HepG2 (cell line): ENCODE measurements around the gene STK38L. TPM values are rescaled to one million over a fixed set of nuclear protein-coding genes. Genes with fewer than 3 reads are reported as not detected.
A peak's percentile ranks its signal among the peaks of the same experiment; 100 is the strongest.

Experiments used
- CEBPB ChIP-seq: IDR thresholded peaks from 2 replicates; pipeline ENCODE4 v1.6.1; 2011; ENCODE audit warnings: low read depth, low read length, improper control_type of control experiment, borderline replicate concordance
- CREM ChIP-seq, 2 experiments: sonication (generic) in 1 of 2; formaldehyde crosslinking in 1 of 2; IDR thresholded peaks; 2 replicates each; pipeline versions ENCODE4 v1.4.0 to v1.6.1; 2016 to 2020; ENCODE audit warnings: antibody characterized with exemption in 1 of 2, mild to moderate bottlenecking in 1 of 2, missing genetic modification reagents in 1 of 2
- IKZF4 ChIP-seq: sonication (generic); formaldehyde crosslinking; IDR thresholded peaks from 2 replicates; pipeline ENCODE4 v1.5.1; 2020; ENCODE audit warnings: borderline replicate concordance, mild to moderate bottlenecking, low read depth, missing genetic modification reagents; ENCODE audit errors: not compliant biosample characterization
- RFX5 ChIP-seq: IDR thresholded peaks from 2 replicates; pipeline ENCODE4 v1.6.1; 2011; ENCODE audit warnings: low read depth, low read length, improper control_type of control experiment
- ZC3H13 ChIP-seq: sonication (generic); formaldehyde crosslinking; IDR thresholded peaks from 2 replicates; pipeline ENCODE4 v1.8.1; 2023; ENCODE audit warnings: mild to moderate bottlenecking, missing genetic modification reagents, moderate library complexity
- ZFY ChIP-seq: sonication (generic); formaldehyde crosslinking; IDR thresholded peaks from 2 replicates; pipeline ENCODE4 v1.4.0; 2020; ENCODE audit warnings: missing genetic modification reagents
- ZKSCAN1 ChIP-seq: fragments of 150-350 bp; IDR thresholded peaks from 2 replicates; pipeline ENCODE4 v1.6.1; 2014; ENCODE audit warnings: low read length
- ZNF143 ChIP-seq: sonication (generic); formaldehyde crosslinking; IDR thresholded peaks from 2 replicates; pipeline ENCODE4 v1.4.0; 2020; ENCODE audit warnings: missing genetic modification reagents
- ZNF251 ChIP-seq: sonication (generic); formaldehyde crosslinking; IDR thresholded peaks from 2 replicates; pipeline ENCODE4 v1.9.0; 2021; ENCODE audit warnings: mild to moderate bottlenecking, missing genetic modification reagents
- ZNF33A ChIP-seq: sonication (generic); formaldehyde crosslinking; IDR thresholded peaks from 2 replicates; pipeline ENCODE4 v1.5.1; 2020; ENCODE audit warnings: missing genetic modification reagents, mild to moderate bottlenecking, moderate library complexity, borderline replicate concordance
- ZNF790 ChIP-seq: sonication (generic); formaldehyde crosslinking; IDR thresholded peaks from 2 replicates; pipeline ENCODE4 v1.8.0; 2022; ENCODE audit warnings: missing genetic modification reagents, mild to moderate bottlenecking, borderline replicate concordance
- polyA plus RNA-seq, 8 experiments: library from polyadenylated mRNA; depleted of rRNA in 3 of 8; stranded (reverse) in 7 of 8; unstranded in 1 of 8; fragments of >200 nt; fragmentation: Illumina TruSeq in 4 of 8; extraction: Trizol in 4 of 8; gene quantifications; 2 replicates each; pipeline versions ENCODE4 v1.2.1 to v1.2.3, GENCODE V29; 2011 to 2016; ENCODE audit warnings: low read depth in 4 of 8, missing spikeins in 1 of 8, mixed read lengths in 1 of 8; ENCODE audit not compliant: insufficient read depth in 1 of 8
- total RNA-seq, 5 experiments: library from RNA; depleted of rRNA; stranded (reverse); fragments of >200 nt; fragmentation: Illumina TruSeq; extraction: Trizol; gene quantifications; 2 replicates each; pipeline ENCODE4 v1.2.3, GENCODE V29; 2016; ENCODE audit warnings: low read depth in 1 of 5
- TF ChIP-seq, protein P1 (sequence below): sonication (generic); formaldehyde crosslinking; IDR thresholded peaks from 2 replicates; pipeline ENCODE4 v1.4.0; 2020; ENCODE audit warnings: missing genetic modification reagents, borderline replicate concordance
- TF ChIP-seq, protein P2 (sequence below): sonication (generic); formaldehyde crosslinking; IDR thresholded peaks from 2 replicates; pipeline ENCODE4 v1.4.0; 2020; ENCODE audit warnings: missing genetic modification reagents
- TF ChIP-seq, protein P3 (sequence below): sonication (generic); formaldehyde crosslinking; IDR thresholded peaks from 2 replicates; pipeline ENCODE4 v1.8.0; 2022; ENCODE audit warnings: missing genetic modification reagents, mild to moderate bottlenecking, inconsistent platforms, borderline replicate concordance
- TF ChIP-seq, protein P4 (sequence below): sonication (generic); formaldehyde crosslinking; IDR thresholded peaks from 2 replicates; pipeline ENCODE4 v1.4.0; 2020; ENCODE audit warnings: mild to moderate bottlenecking, missing genetic modification reagents, borderline replicate concordance

The STK38L gene
- total and polyA plus RNA-seq, 2 of the 13 experiments (the other 11 are each of a cell fraction or from before 2014, with no cell fraction given), result 6.1 to 26.4 TPM

DNA sequence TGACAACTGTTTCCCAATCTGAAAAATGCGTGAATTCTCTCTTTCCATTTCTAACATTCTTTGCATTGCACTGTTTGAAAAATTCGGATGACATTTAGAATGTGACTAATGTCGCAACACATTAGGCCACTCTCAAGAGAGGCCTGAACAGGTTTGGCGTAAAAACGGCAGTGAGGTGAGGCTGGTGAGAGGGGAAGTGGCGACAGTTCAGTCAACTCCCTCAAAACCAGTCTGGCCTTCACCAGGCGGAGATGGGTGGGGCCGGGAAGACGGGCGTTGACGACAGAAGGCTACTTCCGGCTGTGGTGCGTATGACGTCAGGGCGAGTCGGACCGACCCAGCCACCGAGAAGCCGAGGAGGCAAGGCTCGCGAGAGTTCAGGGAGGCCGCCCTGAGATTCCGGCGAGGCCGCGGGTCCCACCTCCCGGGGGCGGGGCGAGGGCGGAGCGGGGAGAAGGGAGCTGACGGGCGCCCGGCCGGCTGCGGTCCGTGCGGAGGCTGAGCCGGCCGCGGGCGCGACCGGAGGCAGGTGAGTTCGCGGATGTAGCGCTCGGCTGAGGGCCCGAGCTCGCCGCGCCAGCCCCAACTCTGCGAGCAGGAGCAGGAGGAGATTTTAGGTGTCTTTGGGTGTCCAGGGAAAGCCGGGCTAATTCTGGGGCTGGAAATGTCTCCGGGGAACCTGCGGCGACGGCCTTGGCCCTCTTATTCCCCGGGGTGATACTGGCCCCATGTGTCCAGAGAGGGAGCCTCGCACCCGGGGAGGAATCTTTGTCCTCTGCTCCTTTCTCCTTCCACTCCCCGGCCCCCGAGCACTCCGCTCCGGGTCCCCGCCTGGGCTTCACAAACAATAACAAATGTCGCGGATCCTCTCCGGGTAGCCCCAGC is at the start of gene STK38L (continued):
- peak; percentile 54; the same call in 1 of the 2 replicates for TF ChIP-seq ZNF790 (CRISPR knock-in tag)
- no peak for TF ChIP-seq ZNF143 (CRISPR knock-in tag)
- no peak for TF ChIP-seq IKZF4
- TF ChIP-seq ZNF33A, result no peak
- TF ChIP-seq ZFY (CRISPR knock-in tag), result peak; percentile 94
- TF ChIP-seq RFX5, result peak; percentile 44; the same call in 1 of the 2 replicates
- no peak for TF ChIP-seq ZNF251
- TF ChIP-seq, protein P1, sequence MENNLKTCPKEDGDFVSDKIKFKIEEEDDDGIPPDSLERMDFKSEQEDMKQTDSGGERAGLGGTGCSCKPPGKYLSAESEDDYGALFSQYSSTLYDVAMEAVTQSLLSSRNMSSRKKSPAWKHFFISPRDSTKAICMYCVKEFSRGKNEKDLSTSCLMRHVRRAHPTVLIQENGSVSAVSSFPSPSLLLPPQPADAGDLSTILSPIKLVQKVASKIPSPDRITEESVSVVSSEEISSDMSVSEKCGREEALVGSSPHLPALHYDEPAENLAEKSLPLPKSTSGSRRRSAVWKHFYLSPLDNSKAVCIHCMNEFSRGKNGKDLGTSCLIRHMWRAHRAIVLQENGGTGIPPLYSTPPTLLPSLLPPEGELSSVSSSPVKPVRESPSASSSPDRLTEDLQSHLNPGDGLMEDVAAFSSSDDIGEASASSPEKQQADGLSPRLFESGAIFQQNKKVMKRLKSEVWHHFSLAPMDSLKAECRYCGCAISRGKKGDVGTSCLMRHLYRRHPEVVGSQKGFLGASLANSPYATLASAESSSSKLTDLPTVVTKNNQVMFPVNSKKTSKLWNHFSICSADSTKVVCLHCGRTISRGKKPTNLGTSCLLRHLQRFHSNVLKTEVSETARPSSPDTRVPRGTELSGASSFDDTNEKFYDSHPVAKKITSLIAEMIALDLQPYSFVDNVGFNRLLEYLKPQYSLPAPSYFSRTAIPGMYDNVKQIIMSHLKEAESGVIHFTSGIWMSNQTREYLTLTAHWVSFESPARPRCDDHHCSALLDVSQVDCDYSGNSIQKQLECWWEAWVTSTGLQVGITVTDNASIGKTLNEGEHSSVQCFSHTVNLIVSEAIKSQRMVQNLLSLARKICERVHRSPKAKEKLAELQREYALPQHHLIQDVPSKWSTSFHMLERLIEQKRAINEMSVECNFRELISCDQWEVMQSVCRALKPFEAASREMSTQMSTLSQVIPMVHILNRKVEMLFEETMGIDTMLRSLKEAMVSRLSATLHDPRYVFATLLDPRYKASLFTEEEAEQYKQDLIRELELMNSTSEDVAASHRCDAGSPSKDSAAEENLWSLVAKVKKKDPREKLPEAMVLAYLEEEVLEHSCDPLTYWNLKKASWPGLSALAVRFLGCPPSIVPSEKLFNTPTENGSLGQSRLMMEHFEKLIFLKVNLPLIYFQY (CRISPR knock-in tag), result peak; percentile 48; the same call in 1 of the 2 replicates
- TF ChIP-seq, protein P2, sequence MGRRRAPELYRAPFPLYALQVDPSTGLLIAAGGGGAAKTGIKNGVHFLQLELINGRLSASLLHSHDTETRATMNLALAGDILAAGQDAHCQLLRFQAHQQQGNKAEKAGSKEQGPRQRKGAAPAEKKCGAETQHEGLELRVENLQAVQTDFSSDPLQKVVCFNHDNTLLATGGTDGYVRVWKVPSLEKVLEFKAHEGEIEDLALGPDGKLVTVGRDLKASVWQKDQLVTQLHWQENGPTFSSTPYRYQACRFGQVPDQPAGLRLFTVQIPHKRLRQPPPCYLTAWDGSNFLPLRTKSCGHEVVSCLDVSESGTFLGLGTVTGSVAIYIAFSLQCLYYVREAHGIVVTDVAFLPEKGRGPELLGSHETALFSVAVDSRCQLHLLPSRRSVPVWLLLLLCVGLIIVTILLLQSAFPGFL (CRISPR knock-in tag), result no peak
- TF ChIP-seq CREM (IDR thresholded peaks at IDR 0.05), result peak; percentile 93
- peak; percentile 79 for TF ChIP-seq CREM (CRISPR knock-in tag; IDR thresholded peaks at IDR 0.05)
- TF ChIP-seq, protein P3, sequence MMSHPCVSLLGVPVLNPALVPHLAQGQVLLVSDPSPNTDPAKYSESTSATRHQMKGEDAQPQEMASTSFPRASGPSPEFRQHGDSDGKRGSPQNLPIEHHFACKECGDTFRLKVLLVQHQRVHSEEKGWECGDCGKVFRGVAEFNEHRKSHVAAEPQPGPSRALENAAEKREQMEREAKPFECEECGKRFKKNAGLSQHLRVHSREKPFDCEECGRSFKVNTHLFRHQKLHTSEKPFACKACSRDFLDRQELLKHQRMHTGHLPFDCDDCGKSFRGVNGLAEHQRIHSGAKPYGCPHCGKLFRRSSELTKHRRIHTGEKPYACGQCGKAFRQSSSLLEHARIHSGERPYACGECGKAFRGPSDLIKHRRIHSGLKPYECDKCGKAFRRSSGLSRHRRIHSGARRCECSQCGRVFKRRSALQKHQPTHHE, result no peak; the same call in 1 of the 2 replicates
- TF ChIP-seq, protein P4, sequence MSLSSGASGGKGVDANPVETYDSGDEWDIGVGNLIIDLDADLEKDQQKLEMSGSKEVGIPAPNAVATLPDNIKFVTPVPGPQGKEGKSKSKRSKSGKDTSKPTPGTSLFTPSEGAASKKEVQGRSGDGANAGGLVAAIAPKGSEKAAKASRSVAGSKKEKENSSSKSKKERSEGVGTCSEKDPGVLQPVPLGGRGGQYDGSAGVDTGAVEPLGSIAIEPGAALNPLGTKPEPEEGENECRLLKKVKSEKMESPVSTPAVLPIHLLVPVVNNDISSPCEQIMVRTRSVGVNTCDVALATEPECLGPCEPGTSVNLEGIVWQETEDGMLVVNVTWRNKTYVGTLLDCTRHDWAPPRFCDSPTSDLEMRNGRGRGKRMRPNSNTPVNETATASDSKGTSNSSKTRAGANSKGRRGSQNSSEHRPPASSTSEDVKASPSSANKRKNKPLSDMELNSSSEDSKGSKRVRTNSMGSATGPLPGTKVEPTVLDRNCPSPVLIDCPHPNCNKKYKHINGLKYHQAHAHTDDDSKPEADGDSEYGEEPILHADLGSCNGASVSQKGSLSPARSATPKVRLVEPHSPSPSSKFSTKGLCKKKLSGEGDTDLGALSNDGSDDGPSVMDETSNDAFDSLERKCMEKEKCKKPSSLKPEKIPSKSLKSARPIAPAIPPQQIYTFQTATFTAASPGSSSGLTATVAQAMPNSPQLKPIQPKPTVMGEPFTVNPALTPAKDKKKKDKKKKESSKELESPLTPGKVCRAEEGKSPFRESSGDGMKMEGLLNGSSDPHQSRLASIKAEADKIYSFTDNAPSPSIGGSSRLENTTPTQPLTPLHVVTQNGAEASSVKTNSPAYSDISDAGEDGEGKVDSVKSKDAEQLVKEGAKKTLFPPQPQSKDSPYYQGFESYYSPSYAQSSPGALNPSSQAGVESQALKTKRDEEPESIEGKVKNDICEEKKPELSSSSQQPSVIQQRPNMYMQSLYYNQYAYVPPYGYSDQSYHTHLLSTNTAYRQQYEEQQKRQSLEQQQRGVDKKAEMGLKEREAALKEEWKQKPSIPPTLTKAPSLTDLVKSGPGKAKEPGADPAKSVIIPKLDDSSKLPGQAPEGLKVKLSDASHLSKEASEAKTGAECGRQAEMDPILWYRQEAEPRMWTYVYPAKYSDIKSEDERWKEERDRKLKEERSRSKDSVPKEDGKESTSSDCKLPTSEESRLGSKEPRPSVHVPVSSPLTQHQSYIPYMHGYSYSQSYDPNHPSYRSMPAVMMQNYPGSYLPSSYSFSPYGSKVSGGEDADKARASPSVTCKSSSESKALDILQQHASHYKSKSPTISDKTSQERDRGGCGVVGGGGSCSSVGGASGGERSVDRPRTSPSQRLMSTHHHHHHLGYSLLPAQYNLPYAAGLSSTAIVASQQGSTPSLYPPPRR (CRISPR knock-in tag), result 0 out of 2 replicates have a peak, but pooled peaks have one; percentile 26
- TF ChIP-seq CEBPB, result peak; percentile 74; the same call in 1 of the 2 replicates
- TF ChIP-seq ZC3H13, result peak; percentile 76; the same call in 1 of the 2 replicates
- no peak for TF ChIP-seq ZKSCAN1
